ENCODE measurements around the gene IL15RA.

The IL15RA gene

DNA sequence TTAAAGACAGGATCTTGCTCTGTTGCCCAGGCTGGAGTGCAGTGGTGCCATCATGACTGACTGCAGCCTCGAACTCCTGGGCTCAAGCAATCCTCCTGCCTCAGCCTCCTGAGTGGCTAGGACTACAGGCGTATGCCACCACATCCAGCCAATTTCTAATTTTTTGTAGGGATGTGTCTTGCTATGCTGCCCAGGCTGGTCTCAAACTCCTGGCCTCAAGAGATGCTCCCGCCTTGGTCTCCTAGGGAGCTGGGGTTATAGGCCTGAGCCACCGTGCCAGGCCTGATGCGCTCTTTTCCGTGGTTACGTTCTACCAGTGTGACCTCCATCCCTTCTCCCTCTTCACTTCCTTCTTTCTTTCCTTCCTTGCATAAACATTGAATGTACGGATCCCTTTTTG is 34.2 kb upstream of the IL15RA start:
- Histone ChIP-seq H3K4me3 (ENCODE audit: insufficient read depth, low read length, poor library complexity, severe bottlenecking) (no peak overlapping the region), H3K9ac (ENCODE audit: low read length) (no peak overlapping the region), H3K36me3 (ENCODE audit: low read length) (no peaks in the 10 kb centered on the region), H3F3A (ENCODE audit: insufficient read depth) (no peaks in the 10 kb centered on the region), H4K20me1 (ENCODE audit: low read depth, low read length) (no peaks in the 10 kb centered on the region), H3K79me2 (ENCODE audit: insufficient read depth, low read length) (no peaks in the 10 kb centered on the region), H3K9me3 (ENCODE audit: insufficient read depth, low read length) (no peaks in the 10 kb centered on the region), H3K4me2 (ENCODE audit: low read depth, low read length, poor library complexity, severe bottlenecking) (no peak overlapping the region), H3K27ac (ENCODE audit: low read depth, low read length) (no peak overlapping the region), H2AFZ (ENCODE audit: low read depth, low read length, severe bottlenecking) (no peak overlapping the region), H3K9me2 (replicated peaks; ENCODE audit: insufficient read depth, low read length) (no peaks in the 10 kb centered on the region), H3K27me3 (ENCODE audit: low read length) (no peaks in the 10 kb centered on the region)
- TF ChIP-seq CTCF (IDR thresholded peaks at IDR 0.05; ENCODE audit: insufficient read depth, low read length, poor library complexity, severe bottlenecking), result no peak

- no peak overlapping the region for H3K4me2 ChIP-seq (ENCODE audit: low read depth, low read length, poor library complexity, severe bottlenecking)
- no peak for TF ChIP-seq CTCF (IDR thresholded peaks at IDR 0.05; ENCODE audit: insufficient read depth, low read length, poor library complexity, severe bottlenecking)
- no peak for TF ChIP-seq EZH2phosphoT487 (conservative IDR thresholded peaks at IDR 0.05; ENCODE audit: low read length)
- H4K20me1 ChIP-seq (ENCODE audit: low read depth, low read length), result no peaks in the 10 kb centered on the region
- H2AFZ ChIP-seq (ENCODE audit: low read depth, low read length, severe bottlenecking), result no peak overlapping the region
- H3K9me2 ChIP-seq (replicated peaks; ENCODE audit: insufficient read depth, low read length), result no peaks in the 10 kb centered on the region
- H3F3A ChIP-seq (ENCODE audit: insufficient read depth), result no peaks in the 10 kb centered on the region
- H3K36me3 ChIP-seq (ENCODE audit: low read length), result no peaks in the 10 kb centered on the region
- H3K27me3 ChIP-seq (ENCODE audit: low read length), result no peaks in the 10 kb centered on the region
- H3K79me2 ChIP-seq (ENCODE audit: insufficient read depth, low read length), result no peaks in the 10 kb centered on the region
- H3K4me3 ChIP-seq (ENCODE audit: insufficient read depth, low read length, poor library complexity, severe bottlenecking), result no peak overlapping the region
- no peak overlapping the region for H3K9ac ChIP-seq (ENCODE audit: low read length)
- no peaks in the 10 kb centered on the region for H3K9me3 ChIP-seq (ENCODE audit: insufficient read depth, low read length)
- no peak overlapping the region for H3K27ac ChIP-seq (ENCODE audit: low read depth, low read length)
These were observed 33.2 kb upstream of the IL15RA start for GRCh38 chr10:6010569-6010968.

GRCh38 chr10:6009961-6010360 is 32.6 kb upstream of the IL15RA start:
- Histone ChIP-seq H3K4me3 (ENCODE audit: insufficient read depth, low read length, poor library complexity, severe bottlenecking) (no peak overlapping the region), H3F3A (ENCODE audit: insufficient read depth) (no peaks in the 10 kb centered on the region), H3K9me3 (ENCODE audit: insufficient read depth, low read length) (no peaks in the 10 kb centered on the region), H3K9ac (ENCODE audit: low read length) (no peak overlapping the region), H4K20me1 (ENCODE audit: low read depth, low read length) (no peaks in the 10 kb centered on the region), H3K27me3 (ENCODE audit: low read length) (no peaks in the 10 kb centered on the region), H3K4me2 (ENCODE audit: low read depth, low read length, poor library complexity, severe bottlenecking) (no peak overlapping the region), H3K9me2 (replicated peaks; ENCODE audit: insufficient read depth, low read length) (no peaks in the 10 kb centered on the region), H3K36me3 (ENCODE audit: low read length) (no peaks in the 10 kb centered on the region), H3K27ac (ENCODE audit: low read depth, low read length) (no peak overlapping the region), H2AFZ (ENCODE audit: low read depth, low read length, severe bottlenecking) (no peak overlapping the region), H3K79me2 (ENCODE audit: insufficient read depth, low read length) (no peaks in the 10 kb centered on the region)
- TF ChIP-seq CTCF (IDR thresholded peaks at IDR 0.05; ENCODE audit: insufficient read depth, low read length, poor library complexity, severe bottlenecking) (no peak), EZH2phosphoT487 (conservative IDR thresholded peaks at IDR 0.05; ENCODE audit: low read length) (no peak)

- Histone ChIP-seq H3K4me3 (ENCODE audit: insufficient read depth, low read length, poor library complexity, severe bottlenecking) (no peak overlapping the region), H3F3A (ENCODE audit: insufficient read depth) (no peaks in the 10 kb centered on the region), H3K9me3 (ENCODE audit: insufficient read depth, low read length) (no peaks in the 10 kb centered on the region), H3K36me3 (ENCODE audit: low read length) (no peaks in the 10 kb centered on the region), H4K20me1 (ENCODE audit: low read depth, low read length) (no peaks in the 10 kb centered on the region), H3K79me2 (ENCODE audit: insufficient read depth, low read length) (no peaks in the 10 kb centered on the region), H3K9ac (ENCODE audit: low read length) (no peak overlapping the region), H3K9me2 (replicated peaks; ENCODE audit: insufficient read depth, low read length) (no peaks in the 10 kb centered on the region), H3K4me2 (ENCODE audit: low read depth, low read length, poor library complexity, severe bottlenecking) (no peak overlapping the region), H2AFZ (ENCODE audit: low read depth, low read length, severe bottlenecking) (no peak overlapping the region), H3K27ac (ENCODE audit: low read depth, low read length) (no peak overlapping the region), H3K27me3 (ENCODE audit: low read length) (no peaks in the 10 kb centered on the region)
- TF ChIP-seq EZH2phosphoT487 (conservative IDR thresholded peaks at IDR 0.05; ENCODE audit: low read length) (no peak), CTCF (IDR thresholded peaks at IDR 0.05; ENCODE audit: insufficient read depth, low read length, poor library complexity, severe bottlenecking) (no peak)
These were observed 31.8 kb upstream of the IL15RA start for GRCh38 chr10:6009150-6009549.
